ENCODE data around the gene THSD4.

- TF ChIP-seq CTCF (IDR thresholded peaks at IDR 0.05; ENCODE audit: control extremely low read depth in 1 of 3, insufficient read depth in 1 of 3, low read depth in 1 of 3, low read length in 3 of 3) (peak in 1 of 3 experiments; percentile 5; a peak in 1 of 4 replicates), GABPA (IDR thresholded peaks at IDR 0.05; ENCODE audit: borderline replicate concordance, insufficient read depth, low read length) (no peak), CHD2 (IDR thresholded peaks at IDR 0.05; ENCODE audit: low read length) (no peak), JUND (IDR thresholded peaks at IDR 0.05; ENCODE audit: low read length) (no peak)
Observed at GRCh38 chr15:71085809-71086208, 29.5 kb upstream of the THSD4 start.

Measured in H1 (cell line).